Nucleus accumbens (tissue), 56 donors: ENCODE results near the gene DCLK1.
"Not testable (repeated sequence)": the region's sequence is repeated elsewhere in the genome, so short reads cannot be mapped to it uniquely, and the experiment has no call there.

ENCODE experiments used
- DNase-seq, 56 donors: peaks; one replicate each; lab custom pipeline; 2025; lab: John Stamatoyannopoulos, UW

Gene DCLK1

GRCh38 chr13:36132376-36132775 lies 1.2 kb upstream of the DCLK1 start:
- DNase-seq = no peak

GRCh38 chr13:36131931-36132297 lies 732 bp upstream of the DCLK1 start:
- peak in 1 of 56 donors; percentile 30 for DNase-seq

GRCh38 chr13:36130552-36131221 lies 495 bp downstream of the DCLK1 start:
- peak in 16 of 56 donors; percentile 8 to 49 (median 30) for DNase-seq

GRCh38 chr13:36130193-36130551 lies 1.0 kb downstream of the DCLK1 start:
- DNase-seq = peak in 4 of 56 donors; percentile 19 to 40 (median 36)

- DNase-seq = no peak
Observed at GRCh38 chr13:36129539-36129938, 1.6 kb downstream of the DCLK1 start.

- no peak for DNase-seq
Observed at GRCh38 chr13:36126491-36126890, 4.7 kb downstream of the DCLK1 start.

DNA sequence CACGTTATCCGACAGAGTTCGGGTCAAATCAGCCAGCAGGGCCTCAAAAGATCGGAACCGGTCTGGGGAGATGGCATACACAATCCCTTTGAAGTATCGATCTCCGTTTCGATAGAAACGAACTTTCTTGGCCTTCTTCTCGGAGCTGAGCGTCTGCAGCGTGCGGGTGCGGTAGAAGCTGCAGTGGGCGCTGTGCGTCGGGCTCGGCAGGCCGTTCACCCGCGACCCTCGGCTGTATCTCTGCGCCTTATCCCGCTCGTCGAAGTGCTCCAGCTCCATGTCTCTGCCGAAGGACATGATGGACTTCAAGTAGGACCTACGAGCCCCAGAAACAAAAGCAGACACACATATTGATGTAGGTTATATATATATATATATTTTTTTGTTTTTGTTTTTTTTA lies 5.3 kb downstream of the DCLK1 start:
- no peak for DNase-seq

DNA sequence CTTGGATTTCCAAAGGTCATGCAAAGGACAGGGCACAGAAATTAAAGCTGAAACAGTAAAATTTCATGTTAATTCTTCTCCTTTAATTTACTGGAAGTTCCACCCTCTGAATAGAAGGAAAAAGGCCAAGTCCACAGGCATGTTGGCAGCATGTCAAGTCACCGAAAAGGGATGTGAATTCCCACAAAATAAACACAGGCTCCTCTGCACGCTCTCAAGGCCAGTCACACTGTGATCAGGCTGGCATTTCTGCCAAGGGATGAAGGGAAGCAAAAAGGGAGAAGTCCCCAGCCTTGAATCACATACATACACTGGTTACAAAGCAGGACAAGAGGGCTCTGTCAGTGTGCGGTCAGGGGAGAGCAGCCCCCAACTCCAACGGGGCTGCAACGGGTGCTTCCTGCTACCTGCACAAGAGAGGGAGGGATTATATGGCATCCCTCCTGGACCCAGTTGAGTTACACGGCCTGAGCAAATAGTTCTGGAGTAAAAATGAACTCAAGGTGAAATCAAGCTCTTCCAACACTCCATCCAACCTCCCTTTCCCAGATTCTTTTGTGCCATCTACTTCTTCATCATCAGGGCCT lies 6.9 kb downstream of the DCLK1 start:
- peak in 3 of 56 donors; percentile 4 to 20 (median 5) for DNase-seq

DNA sequence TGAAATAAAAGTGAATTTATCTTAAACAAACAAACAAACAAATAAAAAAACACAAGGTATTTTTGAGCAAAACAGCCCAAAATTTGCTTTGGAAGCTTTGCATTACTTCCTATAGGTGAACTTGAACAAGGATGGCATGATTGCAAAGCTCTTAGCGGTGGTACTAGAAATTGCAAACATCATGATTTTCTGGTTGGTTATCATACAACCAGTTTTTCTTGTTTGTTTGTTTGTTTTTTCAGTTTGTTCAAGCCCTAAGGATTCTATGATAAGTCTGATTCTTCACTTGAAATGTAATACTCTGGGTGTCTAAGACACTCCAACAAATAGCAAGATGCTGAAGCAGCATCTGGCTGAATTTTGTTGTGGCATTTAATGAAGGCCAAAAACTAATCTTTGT lies 15.9 kb downstream of the DCLK1 start:
- DNase-seq = no peak

DNA sequence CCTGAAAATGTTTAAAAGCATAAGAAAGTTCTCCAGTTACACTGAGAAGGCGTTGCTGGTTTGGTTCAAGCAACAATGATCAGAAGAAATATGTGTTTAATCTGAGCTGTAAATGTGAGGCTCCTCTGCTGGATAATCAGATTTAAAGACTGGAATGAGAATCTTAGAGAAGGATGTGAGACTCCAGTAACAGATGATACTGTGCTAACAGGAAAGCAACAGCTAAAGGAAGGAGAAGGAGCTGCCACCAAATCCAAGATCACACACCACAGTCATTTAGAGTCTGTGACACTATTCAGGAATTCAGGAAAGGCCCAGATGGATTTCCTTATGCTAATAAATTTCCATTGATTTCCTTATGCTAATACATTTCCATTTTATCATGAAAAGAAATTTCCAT lies 16.9 kb downstream of the DCLK1 start:
- no peak for DNase-seq

DNA sequence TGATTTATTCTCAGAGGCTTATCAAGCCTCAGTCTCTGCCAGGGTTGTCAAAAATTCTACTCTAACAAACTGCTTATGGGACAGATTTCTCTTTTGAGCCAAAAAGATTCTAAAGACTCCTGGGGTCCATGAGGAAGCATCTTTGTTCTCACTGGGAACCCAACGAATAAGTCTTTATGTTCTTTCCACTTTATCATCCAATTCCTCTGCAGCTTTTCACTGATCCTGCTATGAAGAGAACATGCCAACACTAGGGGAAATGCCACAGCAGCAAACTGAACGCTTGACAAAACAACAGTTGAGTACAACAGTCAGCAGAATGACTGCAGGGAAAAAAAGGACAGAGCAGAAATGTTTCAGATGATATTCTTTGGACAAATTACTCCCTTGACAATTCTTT lies 22.2 kb downstream of the DCLK1 start:
- DNase-seq = no peak

GRCh38 chr13:36108342-36108741 lies 22.8 kb downstream of the DCLK1 start:
- DNase-seq = no peak

GRCh38 chr13:36107521-36107920 lies 23.7 kb downstream of the DCLK1 start:
- DNase-seq = no peak

- no peak for DNase-seq
Observed at GRCh38 chr13:36105726-36106125, 25.5 kb downstream of the DCLK1 start.

DNA sequence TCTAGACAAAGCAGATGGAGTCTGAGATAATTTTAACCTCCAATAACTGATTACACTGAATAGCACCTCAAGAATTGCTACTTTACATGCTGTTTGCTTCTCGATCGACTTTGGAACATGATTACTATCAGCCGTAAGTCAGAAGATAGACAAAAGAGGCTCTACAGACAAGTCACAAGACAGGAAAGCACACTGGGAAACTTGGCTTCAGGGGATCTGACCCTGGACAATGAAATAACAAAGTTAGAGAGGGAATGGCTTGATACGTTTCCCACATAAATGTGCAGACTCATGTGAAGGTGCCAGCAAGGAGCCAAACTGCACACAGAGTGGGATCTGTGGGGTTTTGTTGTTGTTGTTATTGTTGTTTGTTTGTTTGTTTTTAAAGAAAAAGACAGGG lies 28.5 kb downstream of the DCLK1 start:
- DNase-seq = no peak

DNA sequence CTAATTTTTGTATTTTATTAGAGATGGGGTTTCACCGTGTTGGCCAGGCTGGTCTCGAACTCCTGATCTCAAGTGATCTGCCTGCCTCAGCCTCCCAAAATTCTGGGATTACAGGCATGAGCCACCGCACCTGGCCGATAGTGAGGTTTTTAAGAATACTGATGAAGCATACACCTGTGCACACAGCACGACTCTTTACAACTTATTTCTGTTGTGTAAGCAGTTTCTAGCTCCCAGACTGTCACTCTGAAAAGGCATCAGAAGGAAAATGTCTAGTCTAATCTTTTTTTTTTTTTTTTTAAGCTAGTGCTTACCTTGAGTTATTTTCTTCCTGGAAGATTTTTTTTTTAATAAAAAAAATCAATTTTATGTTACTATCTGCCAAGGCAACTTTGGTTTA lies 29.3 kb downstream of the DCLK1 start:
- not testable (repeated sequence) for DNase-seq

GRCh38 chr13:36101157-36101556 lies 30.0 kb downstream of the DCLK1 start:
- DNase-seq = no peak

DNA sequence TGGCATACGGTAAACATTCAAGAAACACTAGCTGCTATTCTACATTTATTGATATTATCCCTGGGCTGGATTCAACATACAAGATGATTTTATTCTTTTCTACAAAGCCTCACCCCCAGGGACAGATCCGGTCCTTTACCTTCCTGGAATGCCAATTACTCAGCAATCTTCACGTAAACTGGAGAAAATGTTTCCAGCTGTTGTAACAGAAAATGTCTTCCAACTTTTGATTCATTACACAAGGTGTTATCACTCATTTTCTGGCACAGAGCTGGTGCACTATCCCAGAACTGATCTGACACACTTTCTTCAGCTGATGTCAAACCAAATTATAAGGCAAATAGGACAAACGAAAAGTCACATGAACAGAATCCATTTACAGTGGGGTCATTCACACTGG lies 33.1 kb downstream of the DCLK1 start:
- no peak for DNase-seq

DNA sequence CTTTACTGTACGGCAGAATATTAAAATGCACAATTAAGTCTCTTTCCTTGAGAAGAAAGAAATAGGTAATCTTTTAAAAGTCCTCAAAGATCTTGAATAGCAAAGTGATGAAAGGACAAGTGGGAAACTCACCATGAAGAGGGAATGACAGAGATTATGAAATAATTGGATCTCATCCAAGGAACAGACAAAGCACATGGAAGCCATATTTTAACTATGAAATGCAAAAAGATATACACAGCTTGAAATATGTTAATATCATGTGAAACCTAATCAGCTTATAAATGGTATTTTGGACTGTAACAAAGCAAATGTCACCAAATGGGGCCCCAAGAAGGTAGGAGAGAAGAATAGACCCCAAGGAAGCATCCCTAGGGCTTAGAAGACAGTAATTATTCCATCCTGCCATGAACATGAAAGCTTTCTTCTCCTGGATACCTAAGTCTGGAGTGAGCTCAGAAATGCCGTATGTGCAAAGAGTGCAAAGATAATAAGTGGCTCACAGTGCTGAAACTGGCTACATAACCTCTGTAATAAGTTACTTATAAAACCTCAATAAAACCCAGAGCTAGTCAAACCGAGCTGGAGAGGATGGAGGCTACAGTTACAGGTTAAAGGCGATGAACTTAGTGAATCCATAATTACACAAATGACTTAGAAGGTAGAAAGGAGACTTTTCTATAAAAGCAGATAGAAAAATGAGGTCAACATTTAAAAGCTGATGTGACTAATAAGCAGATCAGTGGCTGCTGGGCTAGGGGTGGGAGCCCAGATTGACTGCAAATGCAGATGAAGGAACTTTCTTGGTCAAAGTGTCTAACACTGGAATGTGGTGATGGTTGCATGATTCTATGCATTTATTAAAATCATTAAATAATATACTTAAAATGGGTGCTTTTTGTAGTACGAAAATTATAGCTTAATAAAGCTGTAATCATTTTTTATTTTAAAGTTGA lies 34.4 kb downstream of the DCLK1 start:
- DNase-seq = no peak

DNA sequence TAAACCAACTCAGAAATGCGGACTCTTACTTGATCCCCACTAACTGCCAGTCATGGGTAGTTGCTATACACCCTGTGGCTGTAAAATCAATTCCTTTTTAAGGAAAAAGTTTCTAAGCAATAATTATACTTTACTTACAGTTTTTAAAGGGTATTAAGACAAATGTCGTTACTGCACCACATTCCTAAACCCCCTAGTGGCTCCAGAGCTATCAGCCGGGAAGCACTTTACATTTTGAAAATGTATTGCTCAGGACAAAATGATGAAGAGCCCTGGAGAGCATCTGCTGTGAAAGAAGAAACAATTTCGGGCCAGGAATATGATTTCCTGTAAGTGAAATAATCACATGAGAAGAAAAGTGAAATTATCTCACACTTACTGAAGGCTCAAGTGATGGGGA lies 36.7 kb downstream of the DCLK1 start:
- DNase-seq = no peak

GRCh38 chr13:36090592-36090991 lies 40.6 kb downstream of the DCLK1 start:
- DNase-seq = no peak
